ENCODE measurements around the gene MGAT5B.

The MGAT5B gene

DNA sequence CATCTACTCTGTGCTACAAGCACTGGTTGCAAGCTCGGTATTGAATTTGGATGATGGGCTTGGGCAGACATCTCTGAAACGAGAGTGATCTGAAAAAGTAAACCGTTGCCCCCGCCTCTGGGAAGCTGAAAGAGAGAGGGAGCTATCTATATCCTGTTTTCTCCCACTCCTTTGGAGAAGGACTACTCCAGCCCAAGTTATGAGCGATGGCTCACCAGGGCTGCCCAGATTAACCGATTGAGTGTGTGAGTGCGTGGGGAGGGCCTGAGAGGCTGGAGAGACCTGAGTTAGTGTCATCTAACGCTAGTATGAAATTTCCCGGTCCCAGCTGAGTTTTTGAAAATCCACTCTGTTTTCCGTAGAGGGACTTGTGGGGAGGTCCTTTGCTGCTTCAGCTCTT, 11.5 kb downstream of the MGAT5B start:
- DNase-seq = no peak

DNA sequence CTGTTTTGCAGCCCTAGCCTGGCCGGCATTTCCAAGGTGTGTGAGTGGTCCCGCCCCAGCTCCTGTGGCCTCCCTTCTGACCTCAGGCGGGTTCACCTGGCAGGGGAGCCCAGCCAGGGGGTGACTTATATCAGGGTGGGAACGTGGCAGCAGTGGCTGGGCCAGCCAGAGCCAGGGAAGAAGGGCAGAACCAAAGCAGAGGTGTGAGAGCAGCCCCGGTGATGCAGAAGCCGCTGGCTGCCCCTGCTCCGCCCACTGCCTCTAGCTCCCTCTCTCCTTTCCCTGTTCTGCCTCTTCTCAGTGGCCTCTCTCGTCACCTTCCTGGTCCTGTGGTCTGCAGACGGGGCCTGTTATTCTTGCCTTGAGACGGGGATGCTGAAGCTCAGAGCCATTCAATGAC, 12.1 kb downstream of the MGAT5B start:
- DNase-seq = no peak

- no peak for DNase-seq
These were observed 12.8 kb downstream of the MGAT5B start for GRCh38 chr17:76880971-76881370.

DNA sequence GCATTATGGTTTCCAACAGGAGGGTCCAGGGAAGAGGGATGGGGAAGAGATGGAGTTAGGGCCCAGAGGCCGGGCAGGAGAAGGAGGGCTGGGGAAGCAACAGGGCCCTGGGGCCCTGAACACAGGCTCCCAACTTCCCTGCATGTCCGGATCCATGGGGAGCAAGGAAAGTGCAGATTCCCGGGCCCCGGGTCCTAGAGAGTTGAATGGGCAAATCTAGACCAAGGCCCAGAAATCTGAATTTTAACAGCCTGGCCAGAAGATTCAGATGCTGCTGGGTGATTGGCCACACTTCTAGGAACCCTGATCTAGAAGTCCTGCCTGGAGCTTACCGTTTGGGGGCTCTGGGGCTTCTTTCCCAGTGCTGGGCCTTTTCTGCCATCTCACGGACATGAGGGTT, 13.2 kb downstream of the MGAT5B start:
- no peak for DNase-seq

GRCh38 chr17:76881966-76882365, 13.8 kb downstream of the MGAT5B start:
- DNase-seq = no peak

DNA sequence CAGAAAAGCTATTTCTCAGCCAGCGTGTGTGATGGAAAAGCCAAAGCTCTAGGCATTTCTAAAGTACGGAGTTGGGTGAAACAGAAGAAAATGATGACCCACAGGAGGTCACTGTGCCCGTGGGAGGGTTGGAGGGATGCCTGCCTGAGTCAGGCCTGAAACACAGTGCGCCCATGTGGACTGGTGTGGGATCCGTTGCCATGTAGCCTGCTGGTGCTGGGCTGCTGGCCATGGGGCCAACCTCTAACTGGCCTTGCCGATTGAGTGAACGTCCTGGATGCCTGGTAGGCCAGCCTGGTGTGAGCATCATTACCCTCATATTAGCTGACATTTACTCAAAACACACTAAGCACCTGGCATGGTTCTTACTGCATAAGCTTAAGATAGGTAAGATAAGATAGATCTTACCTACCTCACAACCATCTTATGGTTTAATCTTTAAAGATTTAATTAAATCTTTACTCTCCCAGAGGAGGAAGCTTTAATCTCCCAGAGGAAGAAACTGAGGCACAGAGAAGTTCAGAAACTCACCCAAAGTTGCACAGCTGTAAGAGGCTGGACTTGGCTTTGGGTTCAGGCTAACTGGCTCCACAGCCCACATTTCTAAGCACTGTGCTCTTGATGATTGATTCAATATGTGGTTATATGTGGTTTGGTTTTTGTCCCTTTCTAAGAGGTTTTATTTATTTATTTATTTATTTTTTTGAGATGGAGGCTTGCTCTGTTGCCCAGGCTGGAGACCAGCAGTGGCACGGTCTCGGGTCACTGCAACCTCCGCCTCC, 15.7 kb downstream of the MGAT5B start:
- DNase-seq = no peak

DNA sequence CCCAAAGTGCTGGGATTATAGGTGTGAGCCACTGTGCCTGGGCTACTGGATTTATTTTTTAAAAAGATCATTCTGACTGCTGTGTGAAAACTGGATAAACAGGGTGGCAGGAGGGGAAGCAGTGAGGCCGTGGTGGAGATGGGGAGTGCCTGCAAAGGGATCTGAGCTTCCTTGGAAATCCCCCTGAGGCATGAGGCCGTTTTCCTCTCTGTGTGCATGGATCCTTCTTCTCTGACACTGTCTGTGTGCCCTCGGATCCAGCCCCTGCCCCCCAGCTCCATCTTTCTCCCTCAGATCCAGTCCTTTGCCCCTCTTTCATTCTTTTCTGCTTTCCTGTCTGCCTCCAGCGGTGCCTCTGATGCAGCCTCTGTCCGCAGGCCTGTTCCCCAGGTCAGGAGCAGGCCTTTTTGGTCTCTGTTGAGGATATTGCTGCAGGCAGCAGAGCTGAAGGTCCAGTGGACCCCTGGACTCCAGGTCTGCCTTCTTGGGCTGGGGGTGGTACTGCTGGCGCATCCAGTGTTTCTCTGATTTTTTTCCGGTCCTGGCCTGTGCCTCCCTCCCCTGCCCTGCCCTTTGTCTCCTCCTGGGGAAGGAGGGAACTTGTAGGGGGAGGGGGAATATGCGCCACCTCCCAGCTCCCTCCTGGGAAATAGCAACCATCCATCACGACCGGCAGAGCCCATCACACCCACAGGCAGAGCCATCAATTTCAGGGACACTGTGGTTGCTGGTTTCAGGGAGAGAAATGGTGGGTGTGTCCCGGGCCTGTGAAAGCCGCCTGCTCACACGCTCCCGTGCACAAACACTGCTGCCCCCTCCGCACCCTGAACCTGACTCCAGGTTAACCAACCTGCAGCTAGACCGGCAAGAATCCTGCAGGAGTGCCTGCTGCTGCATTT, 17.0 kb downstream of the MGAT5B start:
- DNase-seq = no peak

DNA sequence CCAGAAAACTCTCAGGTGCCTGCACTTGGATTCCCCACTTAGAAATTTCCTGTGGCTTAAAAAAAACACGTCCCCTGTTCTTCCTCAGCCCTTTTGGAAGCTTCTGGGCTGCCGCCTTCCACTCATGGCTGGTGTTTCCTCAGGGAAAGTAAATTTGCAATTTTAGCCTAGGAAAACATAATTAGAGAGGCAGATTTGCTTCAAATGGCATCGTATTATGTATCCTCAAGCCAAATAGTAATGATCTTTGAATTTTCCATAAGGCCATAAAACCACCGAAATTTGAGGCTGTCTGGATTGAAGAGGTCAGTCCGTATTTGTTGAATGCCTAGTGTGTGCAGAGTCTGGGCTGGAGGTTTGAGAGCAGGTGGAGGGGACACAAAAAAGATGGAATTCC, 17.7 kb downstream of the MGAT5B start:
- DNase-seq = no peak

DNA sequence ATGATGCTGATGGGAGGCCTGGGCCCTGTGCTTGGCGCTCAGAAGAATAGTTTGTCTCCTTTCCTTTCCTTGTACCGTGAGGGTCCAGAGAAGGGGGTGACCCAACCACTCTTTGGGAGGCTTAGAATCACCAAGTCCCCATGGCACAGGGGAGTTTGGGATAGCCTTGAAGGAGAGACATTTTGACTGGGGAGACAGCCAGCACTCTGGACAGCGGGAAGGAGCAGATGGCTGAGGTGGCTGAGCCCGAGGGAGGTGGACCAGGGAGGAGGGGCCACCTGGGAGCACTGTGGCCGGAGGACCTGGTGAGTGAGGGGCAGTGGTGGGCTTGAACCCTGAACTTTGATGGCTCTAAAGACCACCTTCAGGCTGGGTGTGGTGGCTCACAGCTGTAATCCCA, 18.2 kb downstream of the MGAT5B start:
- no peak for DNase-seq

DNA sequence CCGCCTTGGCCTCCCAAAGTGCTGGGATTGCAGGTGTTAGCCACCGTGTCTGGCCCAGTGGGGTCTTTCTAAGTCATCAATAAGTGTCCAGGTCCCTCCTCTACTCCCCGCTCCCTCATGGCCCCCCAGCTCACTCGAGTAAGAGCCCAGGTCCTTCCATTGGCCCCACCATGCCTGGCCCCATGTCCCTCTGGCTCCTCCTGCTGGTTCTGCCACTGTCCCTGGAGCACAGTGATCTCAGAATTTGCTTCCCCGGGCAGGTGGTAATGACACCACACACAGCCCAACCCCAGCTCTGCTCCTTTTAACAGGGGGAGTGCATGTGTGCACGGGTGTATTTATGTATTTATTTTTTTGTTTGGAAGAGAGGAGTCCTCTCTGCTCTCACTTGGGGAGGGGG, 19.6 kb downstream of the MGAT5B start:
- DNase-seq = no peak

DNA sequence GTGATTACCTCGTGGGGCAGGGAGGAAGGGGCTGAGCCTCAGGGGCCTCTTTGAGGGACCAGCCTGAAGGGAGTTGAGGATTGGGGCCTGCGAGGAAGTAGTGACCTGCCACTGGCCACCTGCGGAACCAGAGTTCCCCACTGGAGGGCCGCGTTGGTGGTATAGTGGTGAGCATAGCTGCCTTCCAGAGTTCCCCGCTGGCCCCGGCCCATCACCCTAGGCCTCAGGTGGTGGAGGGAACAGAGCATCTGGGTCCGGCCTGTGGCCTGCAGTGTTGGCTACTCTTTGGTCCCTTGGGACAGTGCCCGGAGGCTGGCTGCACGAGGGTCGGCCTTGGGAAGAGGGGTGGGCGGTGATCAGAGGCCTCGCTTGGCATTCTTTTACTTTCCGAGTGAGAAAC, 20.5 kb downstream of the MGAT5B start:
- no peak for DNase-seq

GRCh38 chr17:76889323-76889722, 21.1 kb downstream of the MGAT5B start:
- no peak for DNase-seq

- no peak for DNase-seq
These were observed 24.1 kb downstream of the MGAT5B start for GRCh38 chr17:76892329-76892728.

DNA sequence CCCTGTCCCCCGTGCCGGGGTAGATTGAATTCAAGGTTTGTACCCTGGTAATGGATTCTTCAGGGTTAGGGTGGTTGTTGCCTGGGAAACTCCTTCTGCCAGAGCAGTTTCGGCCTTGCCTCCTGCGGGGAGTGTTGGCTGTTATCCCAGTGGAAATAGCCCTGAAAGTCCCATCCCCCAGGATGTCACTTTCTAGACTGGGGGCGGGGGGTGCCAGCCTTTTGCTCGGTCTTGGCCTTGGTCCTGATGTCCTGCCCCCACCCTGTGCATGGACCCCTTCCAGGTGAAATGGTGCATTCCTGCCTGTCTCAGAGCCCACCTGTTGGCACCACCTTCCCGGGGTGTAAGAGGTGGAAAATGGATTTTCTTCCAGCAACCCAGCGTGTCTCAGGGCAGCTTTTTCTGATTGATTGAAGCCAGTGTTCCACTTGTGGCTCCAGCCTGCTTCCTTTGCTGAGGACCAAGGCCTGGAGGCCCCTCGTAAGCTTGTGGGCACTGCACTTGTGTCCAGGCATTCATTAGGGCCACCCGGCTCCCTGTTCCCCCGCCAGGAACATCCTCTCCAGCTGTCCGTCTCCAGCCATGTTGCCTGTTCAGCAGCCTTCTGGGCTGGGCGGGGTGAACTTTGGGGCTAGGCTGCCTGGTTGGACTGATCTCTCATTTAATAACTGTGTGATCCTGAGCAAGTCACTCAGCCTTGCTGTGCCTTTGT, 25.6 kb downstream of the MGAT5B start:
- no peak for DNase-seq

- DNase-seq = no peak
These were observed 26.6 kb downstream of the MGAT5B start for GRCh38 chr17:76894842-76895241.

- DNase-seq = no peak
These were observed 28.8 kb downstream of the MGAT5B start for GRCh38 chr17:76897023-76897422.

DNA sequence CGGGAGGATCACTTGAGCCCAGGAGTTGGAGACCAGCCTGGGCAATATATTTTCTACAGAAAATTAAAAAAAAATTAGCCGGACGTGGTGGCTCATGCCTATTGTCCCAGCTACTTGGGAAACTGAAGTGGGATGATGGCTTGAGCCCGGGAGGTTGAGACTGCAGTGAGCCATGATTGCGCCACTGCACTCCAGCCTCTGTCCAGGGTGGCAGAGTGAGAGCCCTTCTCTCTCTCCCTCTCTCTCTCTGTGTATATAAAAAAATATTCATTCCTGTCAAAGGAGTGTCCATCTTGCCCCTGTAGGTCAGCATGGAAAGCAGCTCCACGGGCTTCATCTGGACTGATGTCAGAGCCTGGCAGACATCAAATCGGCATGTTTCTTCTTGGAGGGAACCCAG, 31.2 kb downstream of the MGAT5B start:
- DNase-seq = no peak

DNA sequence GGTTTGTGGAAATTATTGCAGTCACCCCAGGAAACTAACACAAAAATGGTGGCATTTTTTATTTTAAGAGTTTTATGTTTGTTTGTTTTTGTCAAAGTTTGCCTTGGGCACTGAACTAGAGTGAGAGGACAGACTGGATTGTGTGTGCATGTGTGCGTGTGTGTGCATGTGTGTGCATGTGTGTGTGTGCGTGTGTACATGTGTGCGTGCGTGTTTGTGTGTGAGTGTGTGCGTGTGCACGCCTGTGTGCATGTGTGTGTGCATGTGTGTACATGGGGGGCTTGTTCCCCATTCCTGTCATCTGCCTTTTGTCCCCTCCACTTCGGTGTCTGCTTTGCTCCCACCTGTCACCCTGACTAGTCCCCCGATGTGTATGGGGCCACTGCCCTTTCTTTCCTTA, 32.5 kb downstream of the MGAT5B start:
- no peak for DNase-seq

DNA sequence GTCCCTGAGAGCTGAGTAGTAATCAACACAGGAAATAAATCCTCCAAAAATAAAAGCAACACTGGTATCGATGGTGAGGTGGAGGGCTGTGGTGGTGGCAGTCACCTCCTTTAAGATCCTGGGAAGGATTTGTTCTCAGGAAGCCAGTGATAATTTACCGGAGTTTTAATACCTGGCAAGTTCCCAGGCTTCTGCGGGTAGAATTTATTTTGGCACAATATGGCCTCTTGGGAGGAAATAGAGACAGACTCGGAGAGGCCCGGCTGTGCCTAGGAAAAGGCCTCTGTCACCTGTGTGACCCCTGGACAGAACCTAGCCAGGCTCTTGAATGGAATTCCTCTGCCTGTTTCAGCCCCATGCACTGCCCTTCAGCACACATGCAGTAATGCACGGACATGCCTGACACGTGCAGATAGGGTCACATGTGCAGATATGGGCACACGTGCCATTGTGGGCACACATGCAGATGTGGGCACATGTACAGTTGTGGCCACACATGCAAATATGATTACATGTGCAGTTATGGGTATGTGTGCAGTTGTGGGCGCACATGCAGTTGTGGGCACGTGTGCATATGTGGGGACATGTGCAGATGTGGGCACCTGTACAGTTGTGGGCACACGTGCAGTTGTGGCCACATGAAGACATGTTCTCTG, 33.5 kb downstream of the MGAT5B start:
- no peak for DNase-seq

DNA sequence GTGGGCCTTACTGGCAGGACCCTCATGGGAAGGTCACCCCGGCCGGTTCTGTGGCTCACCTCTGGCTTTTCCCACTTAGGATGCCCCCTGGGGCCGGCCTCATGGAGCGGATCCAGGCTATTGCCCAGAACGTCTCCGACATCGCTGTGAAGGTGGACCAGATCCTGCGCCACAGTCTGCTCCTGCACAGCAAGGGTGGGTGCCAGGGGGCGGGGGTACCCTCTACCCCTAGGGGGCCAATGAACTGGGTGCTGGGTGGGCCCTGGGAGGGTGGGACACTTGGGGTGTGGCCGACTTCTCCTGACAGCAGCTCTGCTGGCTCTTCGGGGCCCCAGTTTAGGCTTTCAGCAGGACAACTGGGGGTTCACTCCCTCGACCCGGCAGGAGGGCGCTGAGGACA, 34.3 kb downstream of the MGAT5B start:
- no peak for DNase-seq

DNA sequence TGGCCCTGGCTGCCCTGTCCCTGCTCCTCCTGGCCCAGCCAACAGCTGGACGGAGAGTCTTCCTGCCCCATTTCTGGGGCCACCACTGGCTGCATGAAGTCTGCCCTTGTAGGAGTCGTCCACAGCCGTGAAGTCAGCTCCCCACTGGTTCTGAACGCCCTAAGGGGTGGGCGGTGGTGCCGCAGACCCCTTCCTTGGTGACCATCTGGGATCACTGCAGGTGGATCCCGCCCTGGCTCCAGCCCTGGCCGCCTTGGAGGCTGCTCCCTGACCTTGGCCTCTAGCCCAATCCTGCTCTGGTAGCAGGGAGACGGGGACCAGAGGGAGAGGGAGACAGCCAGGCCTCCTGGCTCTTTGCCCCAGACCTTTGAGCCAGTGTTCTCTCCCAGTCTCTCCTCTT, 35.4 kb downstream of the MGAT5B start:
- DNase-seq = no peak

DNA sequence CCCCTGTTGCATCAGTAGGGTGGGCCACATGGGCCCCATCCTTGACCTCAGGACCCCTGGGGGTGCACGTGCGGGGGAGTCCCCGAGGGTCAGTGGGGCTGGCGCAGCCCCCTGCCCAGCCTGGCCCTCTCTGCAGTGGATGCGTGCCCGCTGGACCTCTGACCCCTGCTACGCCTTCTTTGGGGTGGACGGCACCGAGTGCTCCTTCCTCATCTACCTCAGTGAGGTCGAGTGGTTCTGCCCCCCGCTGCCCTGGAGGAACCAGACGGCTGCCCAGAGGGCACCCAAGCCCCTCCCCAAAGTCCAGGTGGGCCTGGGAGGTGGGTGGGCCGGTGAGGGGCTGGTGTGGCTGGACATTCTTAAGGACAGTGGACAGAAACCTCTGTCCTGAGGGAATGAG, 35.9 kb downstream of the MGAT5B start:
- no peak for DNase-seq

GRCh38 chr17:76905036-76905435, 36.8 kb downstream of the MGAT5B start:
- DNase-seq = no peak
